Stromal cell of bone marrow (primary cell): Measurements from ENCODE around the gene ADH5.
"Not testable (repeated sequence)": the region's sequence is repeated elsewhere in the genome, so short reads cannot be mapped to it uniquely, and the experiment has no call there.

Source experiments
- DNase-seq: peaks from one replicate; pipeline ENCODE4 v3.0.0-alpha.2; 2012; ENCODE audit warnings: low read depth

ADH5 gene

DNA sequence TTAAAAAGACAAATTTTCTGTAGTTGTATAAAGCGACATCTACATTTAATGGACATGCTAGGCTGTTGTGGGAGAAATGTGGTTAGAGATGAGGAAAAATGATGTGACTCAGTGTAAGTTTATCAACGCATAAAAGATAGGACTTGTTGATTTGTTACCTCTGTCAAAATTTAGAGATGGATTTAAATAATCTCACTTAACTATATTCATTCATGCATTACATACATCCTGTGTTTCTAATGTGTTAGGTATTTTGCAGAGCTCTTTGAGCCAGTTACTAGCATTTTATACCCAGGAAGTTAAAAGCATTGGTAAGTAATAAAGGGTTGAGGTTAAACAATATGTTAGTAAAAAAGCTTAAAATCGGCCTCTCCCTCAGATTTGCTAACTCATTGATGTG is 58.7 kb downstream of the ADH5 start:
- no peak for DNase-seq

- DNase-seq = no peak
These were observed 59.4 kb downstream of the ADH5 start for GRCh38 chr4:99029018-99029735.

DNA sequence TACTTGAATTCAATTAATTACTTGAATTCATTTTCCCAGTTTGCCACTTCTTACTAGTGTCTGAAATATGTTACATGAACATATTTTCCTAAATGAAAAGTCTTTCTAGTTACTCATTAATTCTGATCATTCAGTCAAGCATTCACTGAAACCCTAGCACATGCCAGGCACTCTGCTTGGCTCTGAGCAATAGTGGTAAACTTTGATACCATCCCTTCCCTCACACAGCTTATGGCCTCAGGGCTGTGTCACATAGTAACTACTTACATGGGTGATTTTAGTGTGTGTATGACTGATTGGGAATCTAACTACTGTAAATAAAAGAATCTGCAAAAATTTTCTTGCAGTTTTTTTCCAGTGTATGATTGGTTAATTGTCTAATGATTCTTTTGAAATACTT is 60.4 kb downstream of the ADH5 start:
- DNase-seq = no peak

DNA sequence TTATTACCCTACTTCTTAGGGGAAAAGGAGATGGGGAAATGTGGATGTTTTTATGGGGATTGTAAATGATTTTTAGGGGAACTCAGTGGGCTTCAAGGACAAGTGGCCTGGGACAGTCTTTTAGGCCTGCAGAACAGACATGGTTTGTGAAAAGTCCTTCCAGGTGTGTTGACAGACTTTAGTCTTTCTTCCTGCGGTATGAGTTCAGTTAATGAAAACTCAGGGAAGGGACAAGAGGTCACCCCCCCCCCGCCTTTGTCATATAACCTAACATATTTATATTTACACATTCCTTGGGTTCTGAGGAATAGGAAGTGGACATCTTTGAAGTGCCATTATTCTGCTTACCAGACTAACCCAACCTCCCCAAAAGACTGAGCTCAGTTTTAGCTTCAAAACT is 61.3 kb downstream of the ADH5 start:
- DNase-seq = no peak

GRCh38 chr4:99025506-99025905 is 63.1 kb downstream of the ADH5 start:
- no peak for DNase-seq

DNA sequence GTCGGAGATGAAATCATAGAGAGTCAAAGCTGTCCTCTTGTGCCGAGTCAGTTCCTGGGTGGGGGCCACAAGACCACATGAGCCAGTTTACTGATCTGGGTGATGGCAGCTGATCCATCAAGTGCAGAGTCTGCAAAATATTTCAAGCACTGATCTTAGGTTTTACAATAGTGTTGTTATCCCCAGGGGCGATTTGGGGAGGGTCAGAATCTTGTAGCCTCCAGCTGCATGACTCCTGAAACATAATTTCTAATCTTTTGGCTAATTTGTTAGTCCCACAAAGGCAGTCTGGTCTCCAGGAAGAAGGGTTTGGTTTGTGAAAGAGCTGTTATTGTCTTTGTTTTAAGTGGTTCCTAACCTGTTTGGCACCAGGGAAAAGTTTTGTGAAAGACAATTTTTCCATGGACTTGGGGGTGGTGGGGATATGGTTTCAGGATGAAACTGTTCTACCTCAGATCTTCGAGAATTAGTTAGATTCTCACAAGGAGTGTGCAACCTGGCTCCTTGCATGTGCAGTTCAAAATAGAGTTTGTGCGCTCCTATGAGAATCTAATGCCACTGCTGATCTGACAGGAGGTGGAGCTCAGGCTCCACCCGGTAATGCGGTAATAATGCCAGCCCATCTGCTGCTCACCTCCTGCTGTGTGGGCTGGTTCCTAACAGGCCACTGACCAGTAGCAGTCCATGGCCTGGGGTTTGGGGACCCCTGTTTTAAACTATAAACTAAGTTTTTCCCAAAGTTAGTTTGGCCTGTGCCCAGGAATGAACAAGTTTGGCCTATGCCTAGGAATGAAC is 63.9 kb downstream of the ADH5 start:
- DNase-seq = no peak

DNA sequence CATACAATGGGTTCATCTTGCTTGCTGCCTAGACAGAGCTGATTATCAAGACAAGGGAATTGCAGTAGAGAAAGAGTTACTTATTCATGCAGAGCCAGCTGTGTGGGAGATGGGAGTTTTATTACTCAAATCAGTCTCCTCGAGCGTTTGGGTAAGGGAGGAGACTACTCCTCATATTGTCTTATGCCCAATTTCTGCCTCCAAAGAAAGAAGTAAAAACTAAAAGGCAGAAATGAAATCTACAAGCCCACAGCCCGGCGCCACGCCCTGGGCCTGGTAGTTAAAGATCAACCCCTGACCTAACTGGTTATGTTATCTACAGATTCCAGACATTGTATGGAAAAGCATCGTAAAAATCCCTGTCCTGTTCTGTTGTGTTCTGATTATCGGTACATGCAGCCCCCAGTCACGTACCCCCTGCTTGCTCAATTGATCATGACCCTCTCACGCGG is 64.8 kb downstream of the ADH5 start:
- DNase-seq = not testable (repeated sequence)

DNA sequence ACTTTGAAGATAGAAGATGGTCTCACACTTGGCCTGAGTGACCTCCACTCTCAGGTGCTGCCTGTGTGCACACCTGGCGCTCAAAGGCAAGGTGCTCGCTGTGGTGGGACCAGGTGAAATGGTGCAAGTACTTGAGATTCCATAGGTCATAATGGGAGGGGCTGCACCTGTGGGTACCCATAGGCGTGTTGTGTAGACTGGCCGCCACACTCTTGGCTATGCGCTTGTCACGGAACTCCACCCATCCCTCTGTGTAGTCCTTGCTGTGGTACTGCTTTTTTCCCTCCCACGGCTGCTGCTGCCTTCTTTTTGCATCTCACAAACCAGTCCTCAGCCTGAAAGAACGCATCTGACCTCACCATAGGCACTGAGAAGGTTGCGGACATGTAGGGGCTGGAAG is 66.0 kb downstream of the ADH5 start:
- no peak for DNase-seq

DNA sequence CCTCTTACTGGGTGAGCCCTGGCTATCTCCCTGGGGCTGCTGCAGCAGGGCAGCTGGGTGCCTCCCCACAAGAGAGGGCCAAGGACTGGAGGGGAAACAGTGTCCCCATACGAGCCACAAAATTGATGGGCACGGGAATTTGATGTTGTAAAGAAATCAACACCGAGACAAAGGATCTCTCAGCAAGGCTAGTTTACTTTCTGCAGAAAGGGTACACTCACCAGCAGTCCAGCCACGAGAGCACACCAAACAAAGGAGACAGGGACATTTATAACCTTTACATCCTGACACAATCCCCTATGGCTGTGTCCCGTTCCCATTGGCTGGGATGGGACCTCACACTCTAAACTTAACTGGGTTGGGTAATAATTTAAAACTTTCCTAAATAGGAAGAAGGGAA is 67.2 kb downstream of the ADH5 start:
- DNase-seq = no peak
